ENCODE results near the gene CX3CL1.
"Not testable (repeated sequence)": the region's sequence is repeated elsewhere in the genome, so short reads cannot be mapped to it uniquely, and the experiment has no call there.

The CX3CL1 gene

GRCh38 chr16:57357330-57358085, 14.8 kb upstream of the CX3CL1 start:
- no peak for DNase-seq (ENCODE audit: low read depth, low spot score)

GRCh38 chr16:57358086-57358420, 14.2 kb upstream of the CX3CL1 start:
- DNase-seq (ENCODE audit: low read depth, low spot score): no peak

- DNase-seq (ENCODE audit: low read depth, low spot score): no peak
Observed at GRCh38 chr16:57358527-57359095, 13.7 kb upstream of the CX3CL1 start, which contains the start of gene CCL22. Gene CCL22, plus strand, starts transcription at chr16:57358783. Its CDS starts 34 bp downstream, at chr16:57358817.

GRCh38 chr16:57360321-57360935, 11.9 kb upstream of the CX3CL1 start:
- no peak for DNase-seq (ENCODE audit: low read depth, low spot score)

- DNase-seq (ENCODE audit: low read depth, low spot score): no peak
Observed at GRCh38 chr16:57361404-57361803, 10.9 kb upstream of the CX3CL1 start.

GRCh38 chr16:57364143-57364542, 8.1 kb upstream of the CX3CL1 start:
- no peak for DNase-seq (ENCODE audit: low read depth, low spot score)

GRCh38 chr16:57366544-57367040, 5.7 kb upstream of the CX3CL1 start:
- no peak for DNase-seq (ENCODE audit: low read depth, low spot score)

- no peak for DNase-seq (ENCODE audit: low read depth, low spot score)
Observed at GRCh38 chr16:57367116-57367752, 5.1 kb upstream of the CX3CL1 start.

GRCh38 chr16:57371494-57372371, 557 bp upstream of the CX3CL1 start:
- DNase-seq (ENCODE audit: low read depth, low spot score): no peak

- no peak for DNase-seq (ENCODE audit: low read depth, low spot score)
Observed at GRCh38 chr16:57373117-57373947, 1.0 kb downstream of the CX3CL1 start.

GRCh38 chr16:57374067-57374534, 1.8 kb downstream of the CX3CL1 start:
- DNase-seq (ENCODE audit: low read depth, low spot score): no peak

GRCh38 chr16:57374925-57375465, 2.7 kb downstream of the CX3CL1 start:
- not testable (repeated sequence) for DNase-seq (ENCODE audit: low read depth, low spot score)

- DNase-seq (ENCODE audit: low read depth, low spot score): no peak
Observed at GRCh38 chr16:57376313-57376818, 4.1 kb downstream of the CX3CL1 start.

- DNase-seq (ENCODE audit: low read depth, low spot score): no peak
Observed at GRCh38 chr16:57377080-57377841, 5.0 kb downstream of the CX3CL1 start.

- DNase-seq (ENCODE audit: low read depth, low spot score): no peak
Observed at GRCh38 chr16:57379579-57379978, 7.3 kb downstream of the CX3CL1 start.

GRCh38 chr16:57380671-57381462, 8.6 kb downstream of the CX3CL1 start:
- DNase-seq (ENCODE audit: low read depth, low spot score): no peak

GRCh38 chr16:57381791-57382534, 9.7 kb downstream of the CX3CL1 start:
- DNase-seq (ENCODE audit: low read depth, low spot score): no peak
